Gastroesophageal sphincter (tissue), 3 donors: Measurements from ENCODE around the gene HMX2.

Experiments
- POLR2A ChIP-seq, 2 donors: fragments of 450-650 bp; IDR thresholded peaks; one replicate each; pipeline ENCODE4 v1.6.1; 2017; ENCODE audit warnings: antibody characterized with exemption in 2 of 2, mild to moderate bottlenecking in 2 of 2, moderate library complexity in 1 of 2
- TF ChIP-seq, protein P1 (sequence below), 4 experiments: fragments of 200-600 bp in 2 of 4; fragments of 450-650 bp in 2 of 4; sonication (generic) in 1 of 4; IDR thresholded peaks; one replicate each; pipeline ENCODE4 v1.5.1; 2017 to 2019; ENCODE audit warnings: antibody characterized with exemption in 4 of 4, mild to moderate bottlenecking in 2 of 4, moderate library complexity in 2 of 4

DNA sequence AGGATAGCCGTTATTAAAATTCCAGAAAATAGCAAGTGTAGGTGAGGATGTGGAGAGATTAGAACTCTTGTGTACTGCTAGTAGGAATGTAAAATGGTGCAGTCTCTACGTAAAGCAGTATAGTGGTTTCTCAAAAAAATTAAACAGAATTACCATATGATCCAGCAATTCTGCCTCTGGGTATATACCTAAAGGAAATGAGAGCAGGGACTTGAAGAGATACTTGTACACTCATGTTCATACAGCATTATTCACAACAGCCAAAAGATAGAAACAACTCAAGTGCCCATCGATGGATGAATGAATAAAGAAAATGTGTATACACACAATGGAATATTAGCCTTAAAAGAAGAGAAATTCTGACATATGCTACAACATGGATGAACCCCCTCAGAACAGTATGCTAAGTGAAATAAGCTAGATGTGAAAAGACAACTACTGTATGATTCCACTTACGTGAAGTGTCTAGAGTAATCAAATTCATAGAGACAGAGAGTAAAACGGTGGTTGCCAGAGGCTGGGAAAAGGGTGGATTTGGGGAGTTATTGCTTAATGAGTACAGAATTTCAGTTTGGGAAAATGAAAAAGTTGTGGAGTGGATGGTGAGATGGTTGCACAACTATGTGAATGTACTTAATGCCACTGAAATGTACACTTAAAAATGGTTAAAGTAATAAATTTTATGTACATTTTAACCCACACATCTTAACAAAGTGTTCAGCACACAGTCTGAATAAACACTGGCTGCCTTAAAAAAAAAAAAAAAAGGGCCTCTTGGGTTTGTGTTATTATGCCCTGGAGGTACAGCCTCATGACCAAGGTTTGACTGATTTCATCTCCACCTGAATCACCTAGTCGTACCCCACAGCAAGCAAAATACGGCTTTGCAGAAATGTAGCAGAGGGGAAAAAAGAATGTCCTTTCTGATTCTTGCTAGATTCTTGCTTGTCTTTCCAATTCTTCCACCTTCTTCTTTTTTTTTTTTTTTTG lies 32.5 kb downstream of the HMX2 start:
- no peak for TF ChIP-seq POLR2A (IDR thresholded peaks at IDR 0.05)
- TF ChIP-seq, protein P1, sequence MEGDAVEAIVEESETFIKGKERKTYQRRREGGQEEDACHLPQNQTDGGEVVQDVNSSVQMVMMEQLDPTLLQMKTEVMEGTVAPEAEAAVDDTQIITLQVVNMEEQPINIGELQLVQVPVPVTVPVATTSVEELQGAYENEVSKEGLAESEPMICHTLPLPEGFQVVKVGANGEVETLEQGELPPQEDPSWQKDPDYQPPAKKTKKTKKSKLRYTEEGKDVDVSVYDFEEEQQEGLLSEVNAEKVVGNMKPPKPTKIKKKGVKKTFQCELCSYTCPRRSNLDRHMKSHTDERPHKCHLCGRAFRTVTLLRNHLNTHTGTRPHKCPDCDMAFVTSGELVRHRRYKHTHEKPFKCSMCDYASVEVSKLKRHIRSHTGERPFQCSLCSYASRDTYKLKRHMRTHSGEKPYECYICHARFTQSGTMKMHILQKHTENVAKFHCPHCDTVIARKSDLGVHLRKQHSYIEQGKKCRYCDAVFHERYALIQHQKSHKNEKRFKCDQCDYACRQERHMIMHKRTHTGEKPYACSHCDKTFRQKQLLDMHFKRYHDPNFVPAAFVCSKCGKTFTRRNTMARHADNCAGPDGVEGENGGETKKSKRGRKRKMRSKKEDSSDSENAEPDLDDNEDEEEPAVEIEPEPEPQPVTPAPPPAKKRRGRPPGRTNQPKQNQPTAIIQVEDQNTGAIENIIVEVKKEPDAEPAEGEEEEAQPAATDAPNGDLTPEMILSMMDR (IDR thresholded peaks at IDR 0.05) = no peak
